Naive thymus-derived CD8-positive, alpha-beta T cell (primary cell): ENCODE results near the gene LHB. TPM values are rescaled to one million over a fixed set of nuclear protein-coding genes. Genes with fewer than 3 reads are reported as not detected.
A peak's percentile ranks its signal among the peaks of the same experiment; 100 is the strongest.
"Not testable (repeated sequence)": the region's sequence is repeated elsewhere in the genome, so short reads cannot be mapped to it uniquely, and the experiment has no call there.

ENCODE experiments used
- ATAC-seq, 2 donors: fragments of 150-1000 bp; cut with Tn5 transposase in 1 of 2; sonication (Bioruptor Pico), chemical (Tn5 transposase) in 1 of 2; 1 replicate in 1 of 2; 2 replicates in 1 of 2; pipeline ENCODE4 v1.10.0; 2021; ENCODE audit warnings: mild to moderate bottlenecking in 2 of 2, moderate library complexity in 2 of 2
- POLR2A ChIA-PET: fragments of 350-600 bp; sonication (Branson Sonifier 250); formaldehyde crosslinking; loops from one replicate; lab custom pipeline; 2021; ENCODE audit warnings: antibody characterized with exemption; lab: Charles Lee
- DNase-seq, 10 donors: peaks; one replicate each; pipeline versions ENCODE4 v3.0.0 to v3.0.0-alpha.2; 2020 to 2022
- H3K27ac Mint-ChIP-seq, 10 donors: one replicate each; pipeline ENCODE4 v1.8.0; 2020 to 2022; ENCODE audit warnings: mild to moderate bottlenecking in 10 of 10, mixed read lengths in 10 of 10, moderate library complexity in 4 of 10, inconsistent platforms in 1 of 10
- H3K27me3 Mint-ChIP-seq, 5 donors: one replicate each; pipeline ENCODE4 v1.8.0; 2021 to 2022; ENCODE audit warnings: mixed read lengths in 5 of 5
- H3K36me3 Mint-ChIP-seq, 3 donors: one replicate each; pipeline ENCODE4 v1.8.0; 2020 to 2022; ENCODE audit warnings: mixed read lengths in 3 of 3, mild to moderate bottlenecking in 2 of 3, inconsistent platforms in 1 of 3
- H3K4me1 Mint-ChIP-seq, 4 donors: one replicate each; pipeline ENCODE4 v1.8.0; 2021 to 2022; ENCODE audit warnings: mixed read lengths in 4 of 4
- H3K4me3 Mint-ChIP-seq, 10 donors: one replicate each; pipeline ENCODE4 v1.8.0; 2020 to 2022; ENCODE audit warnings: mild to moderate bottlenecking in 10 of 10, mixed read lengths in 10 of 10, moderate library complexity in 6 of 10, inconsistent platforms in 1 of 10
- H3K9me3 Mint-ChIP-seq, 9 donors: one replicate each; pipeline ENCODE4 v1.8.0; 2020 to 2022; ENCODE audit warnings: mixed read lengths in 9 of 9, mild to moderate bottlenecking in 3 of 9, inconsistent platforms in 1 of 9, moderate library complexity in 1 of 9
- polyA plus RNA-seq, 3 donors: library from polyadenylated mRNA; unstranded; fragments of 300-500 nt; fragmentation: Illumina TruSeq; gene quantifications; one replicate each; pipeline ENCODE4 v1.2.3, GENCODE V29; 2021
- total RNA-seq, 8 experiments: library from RNA in 2 of 8; stranded (reverse) in 2 of 8; gene quantifications; one replicate each; pipeline ENCODE4 v1.2.3 and lab custom pipeline; 2021 to 2026

Gene LHB
- total RNA-seq (not detected), polyA plus RNA-seq (not detected), total RNA-seq (lab: John Stamatoyannopoulos, UW) (0 to 0.07 (median 0) reads per million in 6 experiments)

- H3K27ac Mint-ChIP-seq = peak within 1 kb of the TSS in 8 of 10 donors; percentile 35 to 80 (median 67)
These were observed at the start of gene LHB for GRCh38 chr19:49017041-49017665. LHB (minus strand) TSS chr19:49017091; CDS start chr19:49017081, 10 bp downstream.

GRCh38 chr19:49065905-49066512, 49.1 kb upstream of the LHB start:
- DNase-seq (no peak), ATAC-seq (no peak)
- peak overlapping the region in 2 of 10 donors; percentile 36 to 57 for H3K4me3 Mint-ChIP-seq
- H3K36me3 Mint-ChIP-seq = peaks cover 0 to 15% (median 0%) of the 10 kb centered on the region in 3 donors
- peaks cover 0 to 15% (median 0%) of the 10 kb centered on the region in 9 donors for H3K9me3 Mint-ChIP-seq
- peaks cover 0 to 5% (median 1%) of the 10 kb centered on the region in 4 donors for H3K4me1 Mint-ChIP-seq
- no peak overlapping the region for H3K27ac Mint-ChIP-seq
- POLR2A ChIA-PET = no interaction called here
- H3K27me3 Mint-ChIP-seq = peaks cover 27 to 71% (median 53%) of the 10 kb centered on the region in 5 donors

More at GRCh38 chr19:49017041-49017665, at the start of gene LHB:
- ATAC-seq (no peak), DNase-seq (no peak)
- peaks cover 0 to 8% (median 0%) of the 10 kb centered on the region in 3 donors for H3K36me3 Mint-ChIP-seq
- no peaks in the 10 kb centered on the region for H3K9me3 Mint-ChIP-seq
- H3K27me3 Mint-ChIP-seq = peaks cover 0 to 6% (median 0%) of the 10 kb centered on the region in 5 donors
- POLR2A ChIA-PET = interaction anchor here (1.4 kb wide), 1 partner anchor 24 kb away, joined by 19 read pairs; the partner anchor contains the start of genes GYS1 and RUVBL2
- H3K4me1 Mint-ChIP-seq = peaks cover 10 to 35% (median 24%) of the 10 kb centered on the region in 4 donors
- H3K4me3 Mint-ChIP-seq = peak within 1 kb of the TSS; percentile 81 to 95 (median 90)

GRCh38 chr19:49064768-49065611, 48.1 kb upstream of the LHB start, which contains the start of gene NTF4:
NTF4 (minus strand) TSS chr19:49064818; CDS start chr19:49061997, 2,821 bp downstream.
- peaks cover 0 to 9% (median 0%) of the 10 kb centered on the region in 9 donors for H3K9me3 Mint-ChIP-seq
- H3K27me3 Mint-ChIP-seq = peaks cover 27 to 67% (median 51%) of the 10 kb centered on the region in 5 donors
- DNase-seq (no peak), ATAC-seq (peak; percentile 18 to 54)
- peaks cover 0 to 9% (median 0%) of the 10 kb centered on the region in 3 donors for H3K36me3 Mint-ChIP-seq
- H3K4me3 Mint-ChIP-seq = peak within 1 kb of the TSS in 5 of 10 donors; percentile 20 to 42 (median 26)
- POLR2A ChIA-PET = interaction anchor here (0.6 kb wide), 1 partner anchor 45 kb away, joined by 3 read pairs; no protein-coding TSS in a partner anchor
- H3K27ac Mint-ChIP-seq = peak within 1 kb of the TSS in 2 of 10 donors; percentile 37 to 79
- H3K4me1 Mint-ChIP-seq = peaks cover 0 to 5% (median 0%) of the 10 kb centered on the region in 4 donors

- ATAC-seq (no peak), DNase-seq (no peak)
- Mint-ChIP-seq H3K4me3 (peak overlapping the region in 2 of 10 donors; percentile 1 to 36), H3K36me3 (peaks cover 0 to 2% (median 0%) of the 10 kb centered on the region in 3 donors), H3K4me1 (peaks cover 0 to 5% (median under 1%) of the 10 kb centered on the region in 4 donors), H3K27me3 (peaks cover 25 to 66% (median 50%) of the 10 kb centered on the region in 5 donors), H3K9me3 (peaks cover 0 to 3% (median 0%) of the 10 kb centered on the region in 9 donors), H3K27ac (no peak overlapping the region)
- POLR2A ChIA-PET = no interaction called here
These were observed 47.2 kb upstream of the LHB start for GRCh38 chr19:49064029-49064629.

GRCh38 chr19:49061445-49061844, 44.6 kb upstream of the LHB start:
- Mint-ChIP-seq H3K4me1 (peaks cover 9 to 21% (median 19%) of the 10 kb centered on the region in 4 donors), H3K9me3 (no peaks in the 10 kb centered on the region), H3K27ac (no peak overlapping the region), H3K36me3 (no peaks in the 10 kb centered on the region), H3K4me3 (no peak overlapping the region), H3K27me3 (peaks cover 18 to 68% (median 41%) of the 10 kb centered on the region in 5 donors)
- ATAC-seq (no peak), DNase-seq (no peak)
- POLR2A ChIA-PET = no interaction called here

- Mint-ChIP-seq H3K4me1 (peaks cover 9 to 26% (median 20%) of the 10 kb centered on the region in 4 donors), H3K27me3 (peaks cover 18 to 64% (median 37%) of the 10 kb centered on the region in 5 donors), H3K36me3 (no peaks in the 10 kb centered on the region), H3K4me3 (no peak overlapping the region), H3K9me3 (no peaks in the 10 kb centered on the region), H3K27ac (no peak overlapping the region)
- POLR2A ChIA-PET = no interaction called here
- no peak for DNase-seq
- no peak for ATAC-seq
These were observed 44.1 kb upstream of the LHB start for GRCh38 chr19:49061000-49061399.

- ATAC-seq (no peak), DNase-seq (no peak)
- Mint-ChIP-seq H3K4me1 (peaks cover 9 to 27% (median 18%) of the 10 kb centered on the region in 4 donors), H3K4me3 (peak overlapping the region in 5 of 10 donors; percentile 10 to 75 (median 50)), H3K36me3 (no peaks in the 10 kb centered on the region), H3K9me3 (no peaks in the 10 kb centered on the region), H3K27ac (no peak overlapping the region), H3K27me3 (peaks cover 14 to 51% (median 30%) of the 10 kb centered on the region in 5 donors)
- POLR2A ChIA-PET = interaction anchor here (0.5 kb wide), 1 partner anchor 618 kb away, joined by 3 read pairs; the partner anchor contains the start of gene PRMT1
These were observed 42.2 kb upstream of the LHB start for GRCh38 chr19:49059053-49059452.

- ATAC-seq = no peak
- H3K27me3 Mint-ChIP-seq = peaks cover 14 to 46% (median 29%) of the 10 kb centered on the region in 5 donors
- POLR2A ChIA-PET = interaction anchor here (0.5 to 1.1 kb wide), 2 partner anchors 56 to 619 kb away, joined by 3 read pairs; partner anchors contain the start of genes LIN7B and PRMT1
- no peaks in the 10 kb centered on the region for H3K36me3 Mint-ChIP-seq
- H3K27ac Mint-ChIP-seq = no peak overlapping the region
- peak overlapping the region in 7 of 10 donors; percentile 10 to 95 (median 84) for H3K4me3 Mint-ChIP-seq
- DNase-seq = peak in 1 of 10 donors; percentile 13
- H3K9me3 Mint-ChIP-seq = no peaks in the 10 kb centered on the region
- H3K4me1 Mint-ChIP-seq = peaks cover 9 to 27% (median 18%) of the 10 kb centered on the region in 4 donors
These were observed 41.7 kb upstream of the LHB start for GRCh38 chr19:49058562-49058961.

- peak within 1 kb of the TSS in 5 of 10 donors; percentile 13 to 81 (median 38) for H3K27ac Mint-ChIP-seq
- ATAC-seq = peak; percentile 38 to 51
These were observed 40.8 kb upstream of the LHB start, which contains the start of gene CGB7 for GRCh38 chr19:49057636-49058234. CGB7 (minus strand) TSS chr19:49057749; CDS start chr19:49055375, 2,374 bp downstream.

GRCh38 chr19:49056902-49057596, 40.2 kb upstream of the LHB start:
- H3K27me3 Mint-ChIP-seq = peaks cover 14 to 40% (median 26%) of the 10 kb centered on the region in 5 donors
- not testable (repeated sequence) for H3K9me3 Mint-ChIP-seq, H3K36me3 Mint-ChIP-seq
- POLR2A ChIA-PET = interaction anchor here (0.6 to 1.1 kb wide), 3 partner anchors 57 to 65 kb away, joined by 3 read pairs; partner anchors contain the start of genes GYS1 and LIN7B
- peak; percentile 6 to 28 for ATAC-seq
- DNase-seq = peak in 2 of 10 donors; percentile 3 to 15
- peak overlapping the region in 3 of 10 donors; percentile 13 to 81 (median 28) for H3K27ac Mint-ChIP-seq
- peak overlapping the region; percentile 78 to 95 (median 90) for H3K4me3 Mint-ChIP-seq
- H3K4me1 Mint-ChIP-seq = peaks cover 9 to 27% (median 18%) of the 10 kb centered on the region in 4 donors

More at GRCh38 chr19:49057636-49058234, 40.8 kb upstream of the LHB start, which contains the start of gene CGB7:
- POLR2A ChIA-PET = interaction anchor here (0.6 to 1.1 kb wide), 3 partner anchors 56 to 428 kb away, joined by 3 to 5 read pairs (median 3); partner anchors contain the start of gene LIN7B
- Mint-ChIP-seq H3K27me3 (peaks cover 14 to 40% (median 26%) of the 10 kb centered on the region in 5 donors), H3K4me3 (peak within 1 kb of the TSS; percentile 78 to 95 (median 90)), H3K4me1 (peaks cover 9 to 27% (median 18%) of the 10 kb centered on the region in 4 donors), H3K36me3 (no peaks in the 10 kb centered on the region), H3K9me3 (no peaks in the 10 kb centered on the region)
- peak in 5 of 10 donors; percentile 16 to 51 (median 32) for DNase-seq
